A673 (cell line): ENCODE data around the gene TOP2A. TPM values are rescaled to one million over a fixed set of nuclear protein-coding genes. Genes with fewer than 3 reads are reported as not detected.

Experiments used
- BruUV-seq: library from RNA; stranded (reverse); fragments of 400-500 nt; replicated peaks from 2 replicates; lab custom pipeline; 2021; lab: Mats Ljungman, UMichigan
- CTCF ChIA-PET: fragments of 300-600 bp; sonication (Branson Sonifier 250); formaldehyde crosslinking; loops from one replicate; lab custom pipeline; 2022; ENCODE audit warnings: antibody characterized with exemption; lab: Charles Lee
- POLR2A ChIA-PET: fragments of 300-600 bp; sonication (Branson Sonifier 250); formaldehyde crosslinking; loops from one replicate; lab custom pipeline; 2022; ENCODE audit warnings: antibody characterized with exemption; ENCODE audit not compliant: low non-redundant PET; lab: Charles Lee
- DNase-seq: peaks from one replicate; pipeline ENCODE4 v3.0.0-alpha.2; 2015; ENCODE audit warnings: low spot score
- H3K27ac ChIP-seq: fragments of 200-600 bp; sonication (generic); 2 replicates; pipeline ENCODE4 v1.5.1; 2016; ENCODE audit warnings: mixed run types, low read depth, mild to moderate bottlenecking, mixed read lengths, antibody characterized with exemption, low read length; ENCODE audit not compliant: poor library complexity, severe bottlenecking
- H3K27me3 ChIP-seq: fragments of 200-600 bp; sonication (generic); replicated peaks from 2 replicates; pipeline ENCODE4 v1.6.1; 2017; ENCODE audit warnings: mixed run types, low read depth, mild to moderate bottlenecking, mixed read lengths, antibody characterized with exemption, low read length; ENCODE audit not compliant: insufficient read depth, poor library complexity
- H3K36me3 ChIP-seq: fragments of 200-600 bp; sonication (generic); 2 replicates; pipeline ENCODE4 v1.6.1; 2016; ENCODE audit warnings: mixed run types, mild to moderate bottlenecking, mixed read lengths, antibody characterized with exemption, low read length; ENCODE audit not compliant: insufficient read depth, poor library complexity, severe bottlenecking
- H3K4me1 ChIP-seq: fragments of 200-600 bp; sonication (generic); 2 replicates; pipeline ENCODE4 v1.6.1; 2017; ENCODE audit warnings: mixed run types, mild to moderate bottlenecking, mixed read lengths, antibody characterized with exemption, low read length; ENCODE audit not compliant: insufficient read depth, poor library complexity, severe bottlenecking
- H3K4me3 ChIP-seq: fragments of 200-600 bp; sonication (generic); 2 replicates; pipeline ENCODE4 v1.5.1; 2016; ENCODE audit warnings: low read depth, mixed run types, mild to moderate bottlenecking, mixed read lengths, low read length; ENCODE audit not compliant: poor library complexity, severe bottlenecking
- H3K9me3 ChIP-seq: fragments of 200-600 bp; sonication (generic); 2 replicates; pipeline ENCODE4 v1.6.1; 2016; ENCODE audit warnings: mixed run types, low read depth, mild to moderate bottlenecking, mixed read lengths, antibody characterized with exemption, low read length; ENCODE audit not compliant: poor library complexity, severe bottlenecking
- EZH2 ChIP-seq: fragments of 200-600 bp; sonication (generic); IDR thresholded peaks from 2 replicates; pipeline ENCODE4 v1.6.1; 2017; ENCODE audit warnings: borderline replicate concordance, low read depth, mild to moderate bottlenecking, mixed read lengths, antibody characterized with exemption, low read length; ENCODE audit not compliant: poor library complexity, severe bottlenecking
- intact Hi-C: fragments of 100-400 bp; cut with micrococcal nuclease; formaldehyde crosslinking; loops from one replicate; pipeline ENCODE4 v1.10.0; 2022; ENCODE audit not compliant: unreplicated experiment
- total RNA-seq: library from RNA; stranded (reverse); gene quantifications from 2 replicates; pipeline ENCODE4 v1.2.3, GENCODE V29; 2021
- TF ChIP-seq, protein P1 (sequence below): fragments of 300-800, 200-600 bp; sonication (generic); conservative IDR thresholded peaks from 2 replicates; pipeline ENCODE4 v1.5.1; 2017; ENCODE audit warnings: low read depth, mild to moderate bottlenecking, antibody characterized with exemption, low read length, moderate library complexity, mixed read lengths

Gene TOP2A
- total RNA-seq, 1 experiment from 2014 or later: 188 TPM

- intact Hi-C loops: no loop called here
- ChIA-PET POLR2A (no interaction called here), CTCF (interaction anchor here (0.6 kb wide), 2 partner anchors 29 to 59 kb away, joined by 5 read pairs; no protein-coding TSS in a partner anchor)
- peak overlapping the region; percentile 63 for H3K4me3 ChIP-seq
- H3K27ac ChIP-seq: peak overlapping the region; percentile 65
- no TSS peak for BruUV-seq
- TF ChIP-seq, protein P1, sequence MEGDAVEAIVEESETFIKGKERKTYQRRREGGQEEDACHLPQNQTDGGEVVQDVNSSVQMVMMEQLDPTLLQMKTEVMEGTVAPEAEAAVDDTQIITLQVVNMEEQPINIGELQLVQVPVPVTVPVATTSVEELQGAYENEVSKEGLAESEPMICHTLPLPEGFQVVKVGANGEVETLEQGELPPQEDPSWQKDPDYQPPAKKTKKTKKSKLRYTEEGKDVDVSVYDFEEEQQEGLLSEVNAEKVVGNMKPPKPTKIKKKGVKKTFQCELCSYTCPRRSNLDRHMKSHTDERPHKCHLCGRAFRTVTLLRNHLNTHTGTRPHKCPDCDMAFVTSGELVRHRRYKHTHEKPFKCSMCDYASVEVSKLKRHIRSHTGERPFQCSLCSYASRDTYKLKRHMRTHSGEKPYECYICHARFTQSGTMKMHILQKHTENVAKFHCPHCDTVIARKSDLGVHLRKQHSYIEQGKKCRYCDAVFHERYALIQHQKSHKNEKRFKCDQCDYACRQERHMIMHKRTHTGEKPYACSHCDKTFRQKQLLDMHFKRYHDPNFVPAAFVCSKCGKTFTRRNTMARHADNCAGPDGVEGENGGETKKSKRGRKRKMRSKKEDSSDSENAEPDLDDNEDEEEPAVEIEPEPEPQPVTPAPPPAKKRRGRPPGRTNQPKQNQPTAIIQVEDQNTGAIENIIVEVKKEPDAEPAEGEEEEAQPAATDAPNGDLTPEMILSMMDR: no peak
- no peak for TF ChIP-seq EZH2
- no peak for DNase-seq
- H3K9me3 ChIP-seq: no peaks in the 10 kb centered on the region
- H3K36me3 ChIP-seq: no peaks in the 10 kb centered on the region
- no peaks in the 10 kb centered on the region for H3K27me3 ChIP-seq
- peaks cover 68% of the 10 kb centered on the region for H3K4me1 ChIP-seq
Measured at GRCh38 chr17:40345994-40346764, 71.5 kb downstream of the TOP2A start.

- peak overlapping the region; percentile 63 for H3K4me3 ChIP-seq
- H3K27me3 ChIP-seq: no peaks in the 10 kb centered on the region
- ChIA-PET CTCF (interaction anchor here (0.6 kb wide), 2 partner anchors 28 to 60 kb away, joined by 5 read pairs; no protein-coding TSS in a partner anchor), POLR2A (no interaction called here)
- peak overlapping the region; percentile 65 for H3K27ac ChIP-seq
- peak; percentile 65 for DNase-seq
- H3K4me1 ChIP-seq: peaks cover 60% of the 10 kb centered on the region
- H3K36me3 ChIP-seq: no peaks in the 10 kb centered on the region
- H3K9me3 ChIP-seq: no peaks in the 10 kb centered on the region
- intact Hi-C loops: no loop called here
- TF ChIP-seq EZH2: no peak
- TF ChIP-seq, protein P1: no peak
- BruUV-seq: no TSS peak
Measured at GRCh38 chr17:40345161-40345993, 72.3 kb downstream of the TOP2A start.

- CTCF ChIA-PET: interaction anchor here (0.5 kb wide), 1 partner anchor 230 kb away, joined by 4 read pairs; no protein-coding TSS in a partner anchor
- POLR2A ChIA-PET: no interaction called here
- Histone ChIP-seq H3K4me1 (peaks cover 52% of the 10 kb centered on the region), H3K27ac (peak overlapping the region; percentile 65), H3K9me3 (no peaks in the 10 kb centered on the region), H3K36me3 (no peaks in the 10 kb centered on the region), H3K4me3 (peak overlapping the region; percentile 63), H3K27me3 (no peaks in the 10 kb centered on the region)
- DNase-seq: no peak
- TF ChIP-seq, protein P1: no peak
- TF ChIP-seq EZH2: no peak
- no TSS peak for BruUV-seq
- intact Hi-C loops: no loop called here
Measured at GRCh38 chr17:40344421-40345160, 73.1 kb downstream of the TOP2A start.
